ENCODE measurements around the gene HMX1.

Gene HMX1

GRCh38 chr4:8856835-8857621 lies 14.6 kb downstream of the HMX1 start:
- DNase-seq (ENCODE audit: low spot score): no peak

GRCh38 chr4:8855818-8856245 lies 15.8 kb downstream of the HMX1 start:
- DNase-seq (ENCODE audit: low spot score): no peak

- DNase-seq (ENCODE audit: low spot score): peak; percentile 62
Measured at GRCh38 chr4:8854931-8855330, 16.7 kb downstream of the HMX1 start.

- no peak for DNase-seq (ENCODE audit: low spot score)
Measured at GRCh38 chr4:8854016-8854415, 17.6 kb downstream of the HMX1 start.

GRCh38 chr4:8853249-8853648 lies 18.4 kb downstream of the HMX1 start:
- DNase-seq (ENCODE audit: low spot score): no peak

- no peak for DNase-seq (ENCODE audit: low spot score)
Measured at GRCh38 chr4:8852118-8852704, 19.4 kb downstream of the HMX1 start.

- no peak for DNase-seq (ENCODE audit: low spot score)
Measured at GRCh38 chr4:8851321-8852117, 20.1 kb downstream of the HMX1 start.

- DNase-seq (ENCODE audit: low spot score): no peak
Measured at GRCh38 chr4:8850830-8851188, 20.8 kb downstream of the HMX1 start.

- DNase-seq (ENCODE audit: low spot score): no peak
Measured at GRCh38 chr4:8850074-8850829, 21.4 kb downstream of the HMX1 start.

GRCh38 chr4:8849266-8850073 lies 22.2 kb downstream of the HMX1 start:
- no peak for DNase-seq (ENCODE audit: low spot score)

GRCh38 chr4:8848507-8849265 lies 23.0 kb downstream of the HMX1 start:
- no peak for DNase-seq (ENCODE audit: low spot score)

GRCh38 chr4:8847764-8848163 lies 23.9 kb downstream of the HMX1 start:
- no peak for DNase-seq (ENCODE audit: low spot score)

- DNase-seq (ENCODE audit: low spot score): no peak
Measured at GRCh38 chr4:8847331-8847730, 24.3 kb downstream of the HMX1 start.

- no peak for DNase-seq (ENCODE audit: low spot score)
Measured at GRCh38 chr4:8846826-8847225, 24.8 kb downstream of the HMX1 start.

- DNase-seq (ENCODE audit: low spot score): no peak
Measured at GRCh38 chr4:8846046-8846720, 25.5 kb downstream of the HMX1 start.

- no peak for DNase-seq (ENCODE audit: low spot score)
Measured at GRCh38 chr4:8844976-8845690, 26.5 kb downstream of the HMX1 start.

GRCh38 chr4:8843597-8843996 lies 28.0 kb downstream of the HMX1 start:
- DNase-seq (ENCODE audit: low spot score): no peak

GRCh38 chr4:8842614-8843013 lies 29.0 kb downstream of the HMX1 start:
- no peak for DNase-seq (ENCODE audit: low spot score)

GRCh38 chr4:8841678-8842268 lies 29.9 kb downstream of the HMX1 start:
- no peak for DNase-seq (ENCODE audit: low spot score)
